Activated CD4-positive, CD25-positive, alpha-beta regulatory T cell treated with anti-CD3 and anti-CD28 coated beads, Interleukin-2, amount 50 U/mL, for 16 hours (primary cell): Measurements from ENCODE around the gene COL20A1.
A peak's percentile ranks its signal among the peaks of the same experiment; 100 is the strongest.
"Not testable (repeated sequence)": the region's sequence is repeated elsewhere in the genome, so short reads cannot be mapped to it uniquely, and the experiment has no call there.

Source experiments
- DNase-seq: peaks from one replicate; pipeline ENCODE4 v3.0.0-alpha.2; 2020; ENCODE audit warnings: low read depth, low spot score

Gene COL20A1

GRCh38 chr20:63290136-63290676 lies 2.8 kb upstream of the COL20A1 start:
- no peak for DNase-seq

DNA sequence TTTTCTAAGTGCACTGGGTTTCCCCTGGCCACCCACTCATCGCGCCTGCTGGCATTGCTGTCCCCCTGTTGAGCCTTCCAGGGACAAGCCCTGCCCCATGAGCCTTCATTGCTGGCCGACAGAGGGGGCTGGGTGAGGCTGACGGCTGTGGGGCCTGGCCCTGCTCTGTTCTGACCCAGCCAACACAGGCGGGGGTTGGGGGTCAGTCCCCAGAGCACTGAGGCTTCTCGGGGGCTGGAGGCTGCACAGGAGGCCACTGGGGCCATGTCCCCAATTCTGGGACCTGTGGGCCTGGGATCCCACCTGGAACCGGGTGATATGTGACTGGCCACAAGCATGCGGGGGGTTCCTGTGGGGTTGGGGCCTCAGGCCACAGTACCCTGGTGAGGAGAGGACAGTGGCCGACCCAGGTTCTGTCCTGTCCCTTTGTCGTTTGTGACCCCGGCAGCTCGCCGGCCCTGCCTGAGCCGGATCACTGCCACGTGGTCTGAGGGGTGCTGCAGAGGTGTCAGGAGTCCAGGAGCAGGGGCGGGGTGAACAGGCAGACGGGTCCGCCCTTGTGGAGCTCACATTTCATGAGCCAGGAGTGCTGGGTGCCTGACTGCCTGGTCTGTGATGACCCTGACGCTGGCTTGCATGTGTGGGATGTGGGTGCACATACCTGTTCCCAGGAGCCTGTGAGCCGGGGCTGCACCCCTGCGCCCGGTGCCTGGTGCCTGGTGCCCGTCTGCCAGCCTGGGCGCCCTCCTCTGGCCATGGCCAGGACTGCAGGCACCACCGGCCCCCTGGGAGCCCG lies 2.1 kb upstream of the COL20A1 start:
- DNase-seq: peak; percentile 19

GRCh38 chr20:63291811-63292210 lies 1.2 kb upstream of the COL20A1 start:
- DNase-seq: no peak

- no peak for DNase-seq
Observed at GRCh38 chr20:63292292-63292701, 689 bp upstream of the COL20A1 start.

GRCh38 chr20:63293456-63293855 lies 470 bp downstream of the COL20A1 start:
- no peak for DNase-seq

- DNase-seq: no peak
Observed at GRCh38 chr20:63293871-63294535, 1.0 kb downstream of the COL20A1 start.

GRCh38 chr20:63294536-63294900 lies 1.5 kb downstream of the COL20A1 start:
- DNase-seq: no peak

GRCh38 chr20:63295018-63295417 lies 2.0 kb downstream of the COL20A1 start:
- no peak for DNase-seq

DNA sequence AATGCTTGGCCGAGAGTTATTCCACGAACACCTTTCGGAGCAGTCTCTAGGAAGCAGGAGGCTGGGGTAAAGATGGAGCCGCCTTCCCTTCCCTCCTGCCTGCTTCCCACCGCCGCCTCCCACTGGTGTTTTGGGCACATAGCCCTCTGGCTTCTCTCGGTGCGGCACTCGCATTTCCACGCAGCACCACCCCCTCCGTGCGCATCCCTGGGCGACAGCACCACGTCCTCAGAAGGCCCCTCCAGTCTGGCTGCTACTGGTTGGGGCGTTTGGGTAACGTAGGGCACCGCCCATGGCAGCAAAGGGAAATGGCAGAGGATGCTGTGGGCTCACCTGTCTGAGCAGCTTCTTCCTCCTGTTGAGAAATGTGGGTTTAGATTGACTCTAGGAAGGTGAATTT lies 2.4 kb downstream of the COL20A1 start:
- DNase-seq: no peak

DNA sequence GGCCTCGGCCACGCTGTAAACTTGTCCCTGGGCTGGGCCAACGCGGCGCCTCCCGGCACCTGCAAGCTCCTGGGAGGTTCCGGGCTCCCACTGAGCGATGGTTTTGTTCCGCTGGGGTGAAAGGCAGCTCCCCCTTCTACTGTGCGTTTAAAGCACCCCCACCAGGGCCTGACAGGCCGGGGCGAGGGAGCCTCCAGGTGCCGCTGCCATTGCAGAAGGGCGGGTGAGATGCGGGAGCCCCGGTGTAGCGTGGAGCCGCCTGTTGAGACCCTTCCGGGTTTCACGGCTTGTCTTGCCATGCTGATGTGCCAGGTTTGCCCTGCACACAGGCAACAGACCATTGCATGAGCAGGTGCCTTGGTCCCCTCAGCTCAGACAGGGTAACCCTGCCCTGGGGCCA lies 2.9 kb downstream of the COL20A1 start:
- no peak for DNase-seq

DNA sequence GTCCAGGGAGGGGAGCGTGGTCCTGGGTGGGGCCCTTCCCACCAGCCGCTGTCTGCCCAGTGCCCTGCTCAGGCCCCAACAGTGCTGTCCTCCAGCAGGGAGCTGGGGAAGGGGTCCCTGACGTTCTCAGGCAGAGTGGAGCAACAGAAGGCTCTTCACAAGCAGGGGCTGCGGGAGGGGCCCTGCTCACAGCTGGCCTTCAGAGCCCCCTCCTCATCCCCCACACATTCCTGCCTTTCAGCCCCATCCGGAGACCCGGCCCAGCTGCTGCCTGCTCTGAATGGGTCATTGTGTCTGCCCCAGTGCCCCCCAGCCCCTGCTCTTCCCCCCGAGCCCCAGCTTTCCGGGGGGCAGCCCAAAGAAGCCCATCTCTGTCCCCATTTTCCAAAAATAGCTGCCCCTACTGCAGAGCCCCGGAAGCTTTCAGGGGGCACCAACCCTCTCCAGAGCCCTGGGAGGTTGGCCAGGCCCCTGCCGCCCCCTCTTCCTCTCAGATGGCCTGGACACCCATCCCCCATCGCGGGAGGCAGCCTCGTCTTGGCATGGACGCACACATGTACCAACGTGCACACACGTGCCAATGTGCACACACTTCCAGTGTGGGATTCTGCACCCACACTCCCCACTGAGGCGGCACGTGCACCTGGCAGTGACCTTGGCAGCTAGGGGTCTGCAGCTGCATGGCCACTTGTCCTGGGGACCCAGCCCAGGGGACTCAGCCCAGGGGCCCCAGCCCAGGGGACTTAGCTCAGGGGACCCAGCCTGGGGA lies 3.7 kb downstream of the COL20A1 start:
- no peak for DNase-seq

- DNase-seq: no peak
Observed at GRCh38 chr20:63297371-63297781, 4.4 kb downstream of the COL20A1 start.

GRCh38 chr20:63297796-63298572 lies 5.0 kb downstream of the COL20A1 start:
- no peak for DNase-seq

GRCh38 chr20:63298731-63299312 lies 5.8 kb downstream of the COL20A1 start:
- no peak for DNase-seq

- DNase-seq: no peak
Observed at GRCh38 chr20:63301671-63302070, 8.7 kb downstream of the COL20A1 start.

DNA sequence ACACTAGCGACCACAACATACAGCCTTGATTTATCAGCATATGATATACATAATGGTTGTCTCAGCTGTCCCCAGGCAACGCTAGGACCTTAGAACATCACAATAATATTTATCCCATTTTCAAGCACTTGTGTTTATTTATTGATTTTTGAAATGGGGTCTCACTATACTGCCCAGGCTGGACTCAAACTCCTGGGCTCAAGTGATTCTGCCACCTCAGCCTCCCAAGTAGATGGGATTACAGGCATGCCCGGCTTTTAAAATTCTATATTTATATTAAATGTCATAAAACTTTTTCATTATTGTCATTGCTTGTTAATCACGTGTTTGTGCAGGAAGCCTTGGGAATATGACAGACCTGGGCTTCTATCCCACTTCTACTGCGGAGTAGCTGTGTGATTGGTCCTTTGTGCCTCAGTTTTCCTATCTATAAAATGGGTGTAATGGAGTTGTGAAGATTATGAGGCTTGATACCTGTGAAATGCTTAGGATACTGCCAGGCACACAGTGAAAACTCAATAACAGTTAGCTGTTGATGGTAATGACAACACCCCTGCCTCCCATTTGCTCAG lies 10.2 kb downstream of the COL20A1 start:
- DNase-seq: no peak

DNA sequence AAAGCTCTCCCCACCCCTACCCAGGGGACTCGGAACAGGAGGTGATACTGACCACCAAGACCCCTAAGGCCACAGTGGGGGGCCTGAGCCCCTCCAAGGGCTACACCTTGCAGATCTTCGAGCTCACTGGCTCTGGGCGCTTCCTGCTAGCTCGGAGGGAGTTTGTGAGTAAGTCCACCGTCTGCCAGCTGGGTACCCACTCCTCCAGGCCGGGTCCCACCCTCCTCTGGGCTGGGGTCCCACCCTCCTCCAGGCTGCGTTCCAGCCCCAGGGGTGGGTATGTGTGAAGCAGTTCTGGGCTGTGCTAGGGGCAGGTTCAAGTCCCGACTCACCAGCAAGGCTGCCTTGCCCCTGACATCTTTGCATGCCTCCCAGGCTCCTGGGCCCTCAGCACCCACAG lies 12.4 kb downstream of the COL20A1 start:
- DNase-seq: no peak

DNA sequence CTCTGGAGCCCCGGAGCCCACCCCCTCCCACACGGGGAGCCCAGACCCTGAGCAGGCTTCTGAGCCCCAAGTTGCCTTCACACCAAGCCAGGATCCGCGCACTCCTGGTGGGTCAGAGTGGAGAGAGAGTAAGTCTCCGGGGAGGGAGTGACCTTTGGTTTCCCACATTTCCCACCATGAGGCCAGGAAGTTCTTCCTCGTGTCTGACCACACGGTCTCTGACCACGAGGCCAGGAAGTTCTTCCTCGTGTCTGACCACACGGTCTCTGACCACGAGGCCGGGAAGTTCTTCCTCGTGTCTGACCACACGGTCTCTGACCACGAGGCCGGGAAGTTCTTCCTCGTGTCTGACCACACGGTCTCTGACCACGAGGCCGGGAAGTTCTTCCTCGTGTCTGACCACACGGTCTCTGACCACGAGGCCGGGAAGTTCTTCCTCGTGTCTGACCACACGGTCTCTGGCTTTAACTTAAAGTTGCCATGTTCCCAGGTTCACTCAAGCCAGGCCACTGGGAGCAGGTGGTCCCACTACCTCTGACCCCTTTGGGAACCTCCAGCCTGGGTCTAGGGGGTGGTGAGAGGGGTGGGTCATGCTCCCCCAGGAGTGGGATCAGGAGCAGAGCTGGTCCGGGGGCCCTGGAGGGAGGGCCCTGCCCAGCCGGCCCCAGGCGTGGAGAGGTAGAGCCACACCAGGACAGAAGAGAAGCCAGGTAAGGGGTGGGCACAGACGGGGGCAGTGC lies 13.1 kb downstream of the COL20A1 start:
- not testable (repeated sequence) for DNase-seq

DNA sequence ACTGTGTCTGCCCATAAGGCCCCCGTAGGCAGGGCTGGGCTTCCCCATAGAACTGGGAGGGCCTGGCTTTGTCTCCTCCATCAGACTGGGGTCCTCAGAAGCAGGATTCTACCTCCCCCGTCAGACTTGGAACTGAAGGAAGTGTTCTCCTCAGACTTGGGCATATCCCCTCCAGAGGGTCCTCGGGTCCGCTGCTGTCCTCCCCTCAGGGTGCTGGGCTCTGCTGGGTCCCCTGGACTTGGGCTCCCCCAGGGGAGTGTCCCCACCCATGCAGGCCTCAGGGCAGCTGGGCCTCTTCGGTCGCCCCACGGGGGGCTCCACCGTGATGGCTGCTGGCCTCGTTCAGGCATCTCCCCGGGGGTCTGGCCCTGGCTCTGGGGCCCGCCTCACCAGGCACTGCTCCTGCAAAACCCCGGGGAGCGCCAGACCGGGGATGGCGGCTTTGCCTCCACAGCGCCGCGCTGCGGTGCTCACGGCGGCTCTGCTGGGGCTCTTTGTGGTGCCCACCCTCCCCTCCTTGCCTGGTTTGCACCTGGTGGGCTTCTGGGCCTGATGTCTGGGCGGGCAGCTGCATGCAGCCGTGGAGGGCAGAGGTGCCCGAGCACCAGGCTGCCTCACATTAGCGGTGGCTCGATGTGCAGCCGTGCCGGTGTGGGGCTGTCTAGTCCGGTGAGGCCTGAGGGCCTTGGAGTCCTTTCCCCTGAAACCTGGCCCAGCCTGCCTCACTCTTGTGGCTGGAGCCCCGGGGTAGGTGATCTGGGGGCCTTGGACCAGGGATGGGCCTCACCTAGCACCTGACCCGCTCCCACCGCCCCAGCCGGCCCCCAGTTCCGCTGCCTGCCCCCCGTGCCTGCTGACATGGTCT lies 13.9 kb downstream of the COL20A1 start:
- DNase-seq: no peak
